EH (cell line): ENCODE results near the gene TOLLIP.

Source experiments
- DNase-seq: peaks from one replicate; pipeline ENCODE4 v3.0.0-alpha.2; 2015; ENCODE audit warnings: low read depth

TOLLIP gene

GRCh38 chr11:1231396-1232020 lies 77.9 kb downstream of the TOLLIP start:
- DNase-seq = no peak

DNA sequence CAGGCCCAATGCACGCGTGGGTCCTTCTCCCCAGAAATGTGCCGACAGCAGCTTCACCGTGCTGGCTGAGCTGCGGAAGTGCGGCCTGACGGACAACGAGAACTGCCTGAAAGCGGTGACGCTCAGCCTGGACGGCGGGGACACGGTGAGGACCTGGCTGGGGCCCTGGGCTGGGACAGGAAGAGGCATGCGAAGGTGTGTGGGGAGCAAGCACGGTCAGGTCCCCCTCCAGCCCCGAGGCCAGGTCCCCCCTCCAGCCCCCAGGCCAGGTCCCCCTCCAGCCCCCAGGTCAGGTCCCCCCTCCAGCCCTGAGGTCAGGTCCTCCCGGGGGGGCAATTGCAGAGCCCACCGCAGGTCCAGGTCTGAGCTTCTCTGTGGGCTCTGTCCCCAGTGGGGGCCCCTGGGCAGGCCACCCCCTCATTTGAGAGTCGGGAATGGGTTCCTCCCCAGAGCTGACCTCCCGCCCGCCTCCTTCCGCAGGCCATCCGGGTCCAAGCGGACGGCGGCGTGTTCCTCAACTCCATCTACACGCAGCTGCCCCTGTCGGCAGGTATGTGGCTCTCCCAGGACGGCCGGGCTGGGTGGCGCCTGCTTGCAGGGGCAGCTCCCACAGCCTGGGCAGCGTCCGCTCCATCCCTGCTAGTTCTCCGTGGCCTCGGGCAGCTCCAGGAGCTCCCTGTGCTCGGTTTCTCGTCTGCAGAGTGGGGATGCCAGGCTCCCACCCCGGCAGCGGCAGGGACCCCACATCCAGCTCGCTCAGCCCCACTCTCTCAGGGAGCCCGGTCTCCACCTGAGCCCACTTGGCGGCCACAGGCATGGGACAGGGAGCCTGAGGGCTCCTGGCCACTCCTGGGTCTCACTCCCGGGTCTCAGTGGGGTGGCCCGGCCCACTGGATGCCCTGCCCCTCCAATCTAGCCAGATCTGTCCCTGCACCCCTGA lies 78.7 kb downstream of the TOLLIP start:
- no peak for DNase-seq

- DNase-seq = no peak
Measured at GRCh38 chr11:1230121-1230455, 79.3 kb downstream of the TOLLIP start.

- DNase-seq = no peak
Measured at GRCh38 chr11:1229471-1230120, 79.8 kb downstream of the TOLLIP start.

DNA sequence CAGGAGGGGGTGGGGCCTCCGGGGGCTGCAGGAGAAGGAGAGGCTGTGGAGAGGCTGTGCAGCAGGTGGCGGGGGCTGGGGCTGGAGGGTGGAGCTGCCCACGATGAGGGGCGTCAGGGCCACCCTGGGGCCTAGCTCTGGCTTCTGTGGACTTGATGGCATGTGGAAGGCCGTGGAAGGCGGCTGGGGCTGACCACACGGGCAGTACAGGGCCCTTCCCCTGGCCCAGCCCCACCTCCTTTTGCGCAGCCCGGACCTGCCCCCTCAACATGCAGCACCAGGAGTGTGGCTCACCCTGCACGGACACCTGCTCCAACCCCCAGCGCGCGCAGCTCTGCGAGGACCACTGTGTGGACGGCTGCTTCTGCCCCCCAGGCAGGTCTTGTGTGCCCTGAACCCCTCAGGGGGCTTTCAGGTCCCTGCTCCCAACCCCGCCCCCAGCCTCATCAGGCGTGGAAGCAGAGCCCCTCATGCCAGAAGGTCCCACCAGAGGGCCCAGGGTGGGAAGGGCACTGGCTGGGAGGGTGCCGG lies 80.4 kb downstream of the TOLLIP start:
- no peak for DNase-seq

DNA sequence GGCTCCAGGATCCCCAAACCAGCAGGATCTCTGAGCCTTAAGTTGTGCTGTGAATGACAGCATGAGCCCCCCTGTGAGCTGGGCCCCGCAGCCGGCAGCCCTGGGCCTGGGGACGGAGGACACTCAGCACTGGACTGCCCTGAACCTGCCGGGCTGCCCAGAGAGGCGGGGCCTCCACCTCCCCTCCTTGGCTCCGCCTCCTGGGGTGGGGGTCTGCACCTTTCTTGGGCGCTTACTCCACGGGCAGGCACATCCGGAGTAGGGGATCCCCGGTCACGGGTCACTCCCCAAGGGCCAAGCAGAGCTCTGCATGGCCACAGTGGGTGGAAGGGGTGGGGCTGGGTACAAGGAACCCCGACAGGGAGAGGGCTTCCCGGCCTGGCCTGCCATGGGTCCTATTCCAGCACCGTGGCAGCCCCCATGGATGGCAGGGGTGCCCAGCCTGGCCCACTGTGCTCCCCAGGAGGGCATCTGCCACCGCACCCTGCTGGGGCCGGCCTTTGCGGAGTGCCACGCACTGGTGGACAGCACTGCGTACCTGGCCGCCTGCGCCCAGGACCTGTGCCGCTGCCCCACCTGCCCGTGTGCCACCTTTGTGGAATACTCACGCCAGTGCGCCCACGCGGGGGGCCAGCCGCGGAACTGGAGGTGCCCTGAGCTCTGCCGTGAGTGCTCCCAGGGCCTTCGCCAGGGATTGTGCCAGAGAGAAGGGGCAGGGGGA lies 81.2 kb downstream of the TOLLIP start:
- DNase-seq = no peak

DNA sequence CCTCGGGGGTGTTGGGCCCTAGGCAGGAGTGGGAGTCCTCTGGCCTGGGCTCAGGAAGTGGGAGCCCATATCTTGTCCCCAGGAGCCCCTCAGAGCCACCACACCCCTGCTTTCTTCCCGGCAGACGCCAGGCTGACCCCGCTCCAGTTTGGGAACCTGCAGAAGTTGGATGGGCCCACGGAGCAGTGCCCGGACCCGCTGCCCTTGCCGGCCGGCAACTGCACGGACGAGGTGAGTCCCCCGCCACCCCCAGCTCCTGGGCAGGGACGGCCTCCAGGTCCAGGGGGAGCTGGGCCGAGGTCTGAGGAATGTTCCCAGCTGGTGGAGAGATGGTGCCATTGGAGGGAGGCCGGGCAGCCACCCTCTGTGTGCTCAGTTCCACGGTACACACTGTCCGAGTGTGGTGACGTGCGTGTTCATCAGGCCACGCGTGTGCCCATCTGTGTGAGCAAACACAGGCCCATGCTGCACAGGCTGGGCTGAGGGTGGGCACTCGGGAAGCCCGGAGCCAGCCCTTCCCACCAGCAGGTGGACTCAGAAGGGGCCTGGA lies 81.8 kb downstream of the TOLLIP start:
- no peak for DNase-seq

DNA sequence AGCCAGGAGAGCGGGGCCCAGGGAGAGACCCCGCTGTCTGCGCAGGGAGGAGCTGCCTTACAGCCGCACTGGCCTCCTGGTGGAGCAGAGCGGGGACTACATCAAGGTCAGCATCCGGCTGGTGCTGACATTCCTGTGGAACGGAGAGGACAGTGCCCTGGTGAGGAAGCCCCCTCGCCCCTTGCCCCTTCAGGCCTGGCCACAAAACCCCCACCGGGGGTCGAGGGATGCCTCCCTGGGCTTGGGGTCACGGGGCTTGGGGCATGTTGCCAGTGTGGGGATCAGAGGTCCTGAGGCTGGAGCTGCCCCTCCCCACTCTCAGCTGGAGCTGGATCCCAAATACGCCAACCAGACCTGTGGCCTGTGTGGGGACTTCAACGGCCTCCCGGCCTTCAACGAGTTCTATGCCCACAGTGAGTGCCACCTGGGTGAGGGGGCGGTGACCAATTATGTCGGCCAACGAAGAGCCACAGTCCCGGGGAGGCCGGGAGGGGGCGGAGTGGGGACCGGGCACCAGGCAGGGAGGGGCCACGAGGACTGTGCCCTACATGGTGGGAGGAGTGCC lies 82.4 kb downstream of the TOLLIP start:
- no peak for DNase-seq

DNA sequence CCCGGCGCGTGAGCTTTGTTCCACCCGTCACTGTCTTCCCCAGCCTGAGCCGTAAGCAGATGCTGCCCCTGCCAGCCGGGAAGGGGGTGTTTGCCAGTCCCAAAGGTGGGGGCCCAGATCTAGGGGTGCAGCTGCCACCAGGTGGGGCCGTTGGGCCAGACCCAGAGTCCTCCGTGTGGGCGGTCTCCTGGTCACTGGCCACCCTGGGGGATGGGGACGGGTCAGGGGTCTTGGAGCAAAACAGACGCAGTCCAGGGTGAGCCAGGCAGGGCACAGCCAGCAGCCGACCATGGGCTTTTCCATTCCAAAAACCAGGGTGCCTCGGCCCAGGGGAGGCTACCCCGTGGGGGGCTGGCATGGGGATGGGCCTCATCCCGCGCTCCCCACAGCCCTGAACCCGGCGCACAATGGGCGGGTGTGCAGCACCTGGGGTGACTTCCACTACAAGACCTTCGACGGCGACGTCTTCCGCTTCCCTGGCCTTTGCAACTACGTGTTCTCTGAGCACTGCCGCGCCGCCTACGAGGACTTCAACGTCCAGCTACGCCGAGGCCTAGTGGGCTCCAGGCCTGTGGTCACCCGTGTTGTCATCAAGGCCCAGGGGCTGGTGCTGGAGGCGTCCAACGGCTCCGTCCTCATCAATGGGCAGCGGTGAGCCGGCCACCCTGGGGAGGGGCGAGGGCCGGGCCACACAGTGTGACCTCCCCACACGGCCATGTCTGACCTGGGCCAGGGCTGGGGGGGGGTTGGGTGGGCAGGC lies 83.0 kb downstream of the TOLLIP start:
- DNase-seq = no peak

DNA sequence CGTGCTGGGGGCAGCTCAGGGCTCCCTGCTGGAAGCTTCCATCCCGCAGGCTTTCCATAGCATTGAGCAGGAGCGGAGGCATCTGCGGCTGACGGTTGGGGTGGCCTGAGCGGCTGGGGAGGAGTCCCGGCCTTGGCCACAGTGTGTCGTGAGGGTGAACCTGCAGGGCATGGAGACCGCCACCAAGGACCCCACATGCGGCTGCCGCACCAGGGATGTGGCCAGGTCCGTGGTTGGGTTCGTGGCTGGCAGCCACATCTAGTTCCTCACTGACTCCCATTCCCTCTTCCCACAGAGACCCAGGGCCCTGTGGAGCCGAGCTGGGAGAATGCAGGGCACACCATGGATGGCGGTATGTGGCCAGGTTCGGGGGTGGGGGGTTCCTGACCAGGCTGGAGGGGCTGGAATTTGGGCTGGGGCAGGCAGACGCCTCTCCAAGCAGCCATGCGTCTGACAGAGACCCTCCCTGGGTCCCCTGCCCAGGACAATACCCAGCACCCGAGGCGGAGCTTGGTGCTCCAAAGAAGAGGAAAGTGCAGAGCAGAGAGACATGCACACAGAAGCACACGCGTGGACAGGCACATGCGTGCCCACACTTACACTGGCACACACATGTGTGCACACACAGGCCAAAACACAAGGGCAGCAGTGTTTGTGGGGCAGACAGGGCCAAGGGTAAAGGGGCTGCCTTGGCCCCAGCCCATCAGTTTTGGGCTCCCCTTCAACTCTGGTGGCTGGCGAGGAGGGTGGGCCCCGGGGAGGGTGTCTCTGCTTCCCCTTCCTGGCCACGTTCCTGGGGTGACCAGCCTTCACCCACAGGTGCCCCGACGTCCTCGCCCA lies 83.8 kb downstream of the TOLLIP start:
- no peak for DNase-seq

DNA sequence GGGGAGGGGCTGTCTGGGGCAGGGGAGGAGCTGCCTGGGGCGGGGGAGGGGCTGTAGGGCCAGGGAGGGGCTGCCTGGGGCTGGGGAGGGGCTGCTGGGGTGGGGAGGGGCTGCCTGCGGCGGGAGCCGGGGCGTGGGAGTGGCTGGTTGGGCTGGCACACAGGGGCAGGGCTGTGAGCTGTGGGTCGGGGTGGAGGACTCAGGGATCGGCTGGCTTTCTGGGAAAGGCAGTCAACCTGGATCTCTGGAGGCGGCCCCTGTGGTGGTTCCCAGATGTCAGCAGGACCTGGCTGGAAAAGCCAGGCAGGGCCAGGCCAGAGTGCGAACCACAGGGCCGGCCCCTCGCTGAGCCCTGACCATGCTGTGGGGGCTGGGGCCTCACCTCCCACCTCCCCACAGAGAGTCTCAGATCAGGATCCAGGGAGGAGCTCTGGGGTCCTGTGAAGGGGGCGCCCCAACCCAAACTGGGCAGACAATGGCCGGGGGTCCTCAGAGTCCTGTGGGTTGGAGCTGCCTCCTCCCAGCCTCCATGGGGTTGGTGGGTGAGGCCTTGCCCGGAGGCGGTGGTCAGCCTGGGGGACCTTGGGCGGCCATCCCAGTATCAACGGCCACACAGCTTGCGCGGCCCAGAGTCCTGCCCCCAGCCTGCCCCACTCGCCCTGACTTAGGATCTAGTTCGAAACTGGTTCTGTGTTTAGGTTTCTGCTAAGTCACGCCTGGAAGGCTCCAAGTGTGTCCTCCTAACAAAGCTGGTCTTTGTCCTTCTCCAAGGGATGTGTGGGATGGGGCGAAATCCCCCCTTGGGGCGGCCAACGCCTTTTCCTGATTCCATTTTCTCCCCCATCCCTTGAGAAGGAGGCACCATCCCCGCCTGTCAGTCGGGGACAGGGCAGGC lies 84.7 kb downstream of the TOLLIP start:
- DNase-seq = no peak
